NB4 (cell line): ENCODE measurements around the gene FAM209B.

Experiments used
- DNase-seq: peaks from one replicate; pipeline ENCODE4 v3.0.0; 2010; ENCODE audit warnings: low read depth
- H3K4me3 ChIP-seq: one replicate; pipeline ENCODE4 v1.5.1; 2011; ENCODE audit warnings: mild to moderate bottlenecking, low read depth, low read length, moderate library complexity
- MYC ChIP-seq: IDR thresholded peaks from 2 replicates; pipeline ENCODE4 v1.6.1; 2011; ENCODE audit warnings: low read depth, low read length
- POLR2A ChIP-seq: IDR thresholded peaks from 2 replicates; pipeline ENCODE4 v1.6.1; 2011; ENCODE audit warnings: mild to moderate bottlenecking; ENCODE audit not compliant: insufficient read length; ENCODE audit errors: extremely low read depth
- TF ChIP-seq, protein P1 (sequence below): IDR thresholded peaks from one replicate; pipeline ENCODE4 v1.5.1; 2012; ENCODE audit warnings: low read depth, low read length
- TF ChIP-seq, protein P2 (sequence below): IDR thresholded peaks from 2 replicates; pipeline ENCODE4 v1.6.1; 2011; ENCODE audit warnings: low read depth, low read length

Gene FAM209B

DNA sequence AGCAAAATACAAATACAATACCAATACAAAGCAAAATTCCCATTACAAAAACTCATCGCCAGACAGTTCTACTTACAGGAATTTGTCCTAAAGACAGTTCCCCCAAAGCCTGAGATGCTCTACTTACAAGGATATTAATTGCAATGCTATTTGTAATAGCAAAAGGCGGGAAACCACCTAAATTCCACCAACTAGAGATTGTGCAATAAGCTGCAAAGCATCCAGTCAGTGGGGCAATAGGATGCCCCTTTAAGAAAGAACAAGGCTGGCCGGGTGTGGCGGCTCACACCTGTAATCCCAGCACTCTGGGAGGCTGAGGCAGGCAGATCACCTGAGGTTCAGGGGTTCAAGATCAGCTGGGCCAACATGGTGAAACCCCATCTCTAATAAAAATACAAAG is 39.1 kb downstream of the FAM209B start:
- H3K4me3 ChIP-seq: no peak overlapping the region
- TF ChIP-seq POLR2A (no peak), MYC (no peak)
- TF ChIP-seq, protein P1, sequence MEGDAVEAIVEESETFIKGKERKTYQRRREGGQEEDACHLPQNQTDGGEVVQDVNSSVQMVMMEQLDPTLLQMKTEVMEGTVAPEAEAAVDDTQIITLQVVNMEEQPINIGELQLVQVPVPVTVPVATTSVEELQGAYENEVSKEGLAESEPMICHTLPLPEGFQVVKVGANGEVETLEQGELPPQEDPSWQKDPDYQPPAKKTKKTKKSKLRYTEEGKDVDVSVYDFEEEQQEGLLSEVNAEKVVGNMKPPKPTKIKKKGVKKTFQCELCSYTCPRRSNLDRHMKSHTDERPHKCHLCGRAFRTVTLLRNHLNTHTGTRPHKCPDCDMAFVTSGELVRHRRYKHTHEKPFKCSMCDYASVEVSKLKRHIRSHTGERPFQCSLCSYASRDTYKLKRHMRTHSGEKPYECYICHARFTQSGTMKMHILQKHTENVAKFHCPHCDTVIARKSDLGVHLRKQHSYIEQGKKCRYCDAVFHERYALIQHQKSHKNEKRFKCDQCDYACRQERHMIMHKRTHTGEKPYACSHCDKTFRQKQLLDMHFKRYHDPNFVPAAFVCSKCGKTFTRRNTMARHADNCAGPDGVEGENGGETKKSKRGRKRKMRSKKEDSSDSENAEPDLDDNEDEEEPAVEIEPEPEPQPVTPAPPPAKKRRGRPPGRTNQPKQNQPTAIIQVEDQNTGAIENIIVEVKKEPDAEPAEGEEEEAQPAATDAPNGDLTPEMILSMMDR: no peak
- TF ChIP-seq, protein P2, sequence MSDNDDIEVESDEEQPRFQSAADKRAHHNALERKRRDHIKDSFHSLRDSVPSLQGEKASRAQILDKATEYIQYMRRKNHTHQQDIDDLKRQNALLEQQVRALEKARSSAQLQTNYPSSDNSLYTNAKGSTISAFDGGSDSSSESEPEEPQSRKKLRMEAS: no peak
- DNase-seq: no peak

DNA sequence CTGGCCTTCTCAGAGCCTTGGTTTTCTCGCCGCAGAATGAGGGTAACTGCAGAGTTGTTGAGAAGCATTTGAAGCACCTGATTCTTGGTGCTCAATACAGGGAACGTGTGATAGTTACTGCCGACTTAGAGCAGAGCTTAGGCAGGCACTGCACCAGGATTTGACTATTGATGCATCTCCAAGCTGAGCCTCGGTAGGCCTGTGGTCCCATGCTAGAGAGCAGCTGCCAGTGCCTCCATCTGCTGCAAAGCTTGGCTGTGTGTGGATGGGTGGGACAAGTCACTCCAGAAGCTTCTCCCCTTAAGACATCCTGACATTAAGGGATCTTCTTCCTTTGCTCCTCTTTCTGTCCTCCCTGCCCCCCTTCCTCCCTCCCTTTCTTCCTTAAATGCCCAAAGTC is 40.9 kb downstream of the FAM209B start:
- DNase-seq: no peak
- no peak overlapping the region for H3K4me3 ChIP-seq
- TF ChIP-seq POLR2A (no peak), MYC (no peak)
- TF ChIP-seq, protein P1: no peak
- TF ChIP-seq, protein P2: no peak

DNA sequence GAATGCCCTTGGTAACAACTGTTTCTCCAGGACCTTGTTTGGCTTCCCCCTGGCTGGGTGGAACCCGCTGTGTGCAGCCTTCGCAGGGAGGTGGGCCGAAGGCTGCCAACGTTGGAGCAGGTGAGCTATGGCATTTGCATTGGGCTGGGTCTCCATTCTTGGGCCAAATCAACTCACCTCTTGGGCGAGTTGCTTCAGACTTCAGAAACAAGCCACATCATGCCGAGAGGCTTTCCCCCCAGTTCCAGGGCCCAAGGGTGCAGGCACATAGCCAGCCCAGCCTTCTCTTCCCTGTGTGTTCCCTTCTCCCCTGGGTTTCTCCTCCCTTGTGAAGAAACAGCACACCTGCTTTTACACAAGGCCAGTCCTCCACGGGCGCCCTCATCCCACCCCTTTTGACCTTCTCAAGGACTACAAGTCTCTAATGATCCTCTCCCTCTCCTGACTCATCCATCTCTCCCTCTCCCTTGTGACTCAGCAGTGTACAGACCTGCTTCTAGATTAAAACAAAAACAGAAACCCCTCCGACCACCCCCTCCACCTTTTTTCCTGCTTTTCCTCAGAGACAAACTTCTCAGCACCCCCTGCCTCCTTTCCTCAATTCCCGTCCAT is 41.6 kb downstream of the FAM209B start:
- TF ChIP-seq MYC (no peak), POLR2A (no peak)
- TF ChIP-seq, protein P1: no peak
- no peak overlapping the region for H3K4me3 ChIP-seq
- peak; percentile 12 for DNase-seq

- no peak for DNase-seq
- H3K4me3 ChIP-seq: no peak overlapping the region
- TF ChIP-seq, protein P2: no peak
- TF ChIP-seq POLR2A (no peak), MYC (no peak)
- TF ChIP-seq, protein P1: no peak
These were observed 42.1 kb downstream of the FAM209B start for GRCh38 chr20:56575157-56575556.

- no peak for DNase-seq
- H3K4me3 ChIP-seq: no peak overlapping the region
- TF ChIP-seq, protein P2: no peak
- TF ChIP-seq MYC (no peak), POLR2A (no peak)
- TF ChIP-seq, protein P1: no peak
These were observed 42.9 kb downstream of the FAM209B start for GRCh38 chr20:56575961-56576360.

DNA sequence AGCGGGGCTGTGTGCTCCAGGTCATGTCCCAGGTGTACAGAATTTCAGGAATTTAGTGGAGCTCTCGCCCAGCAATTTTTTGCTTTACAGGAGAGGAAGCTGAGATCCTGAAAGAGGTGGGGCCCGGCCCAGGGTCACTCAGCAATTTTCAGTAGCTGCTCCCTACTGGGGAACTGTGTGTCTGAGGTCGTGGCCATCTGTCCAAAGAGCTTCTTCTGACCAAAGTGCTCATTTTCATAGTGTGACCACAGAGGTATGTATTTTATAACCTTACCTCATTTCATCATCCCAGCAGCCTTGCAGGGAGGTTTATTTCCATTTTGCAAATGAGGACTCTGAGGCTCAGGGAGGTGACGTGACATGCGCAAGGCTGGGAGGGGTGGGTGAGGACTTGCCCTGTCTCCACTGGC is 46.3 kb downstream of the FAM209B start:
- no peak overlapping the region for H3K4me3 ChIP-seq
- DNase-seq: no peak
- no peak for TF ChIP-seq POLR2A
- no peak for TF ChIP-seq MYC
